ENCODE results near the gene MKS1. TPM values are rescaled to one million over a fixed set of nuclear protein-coding genes. Genes with fewer than 3 reads are reported as not detected.

MKS1 gene
- total RNA-seq, 1 experiment from 2014 or later: 23.9 TPM

DNA sequence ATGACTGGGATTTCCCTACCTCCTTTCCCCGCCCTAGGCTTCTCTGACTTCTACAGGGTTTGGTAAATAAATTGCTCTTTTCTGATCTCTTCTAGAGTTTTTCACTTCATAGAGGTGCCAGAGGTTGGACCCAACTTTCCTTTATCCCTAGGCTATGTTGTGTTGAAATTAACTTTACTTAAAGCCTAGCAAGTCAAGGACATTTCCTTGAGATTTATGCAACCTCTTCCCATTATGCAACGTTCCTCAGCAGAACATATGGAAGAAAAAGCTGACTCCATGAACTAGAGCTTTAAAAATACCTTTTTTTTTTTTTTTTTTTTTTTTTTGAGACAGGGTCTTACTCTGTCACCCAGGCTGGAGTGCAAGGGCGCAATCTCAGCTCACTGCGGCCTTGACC lies 46.2 kb upstream of the MKS1 start:
- H3K27ac ChIP-seq (ENCODE audit: low read length): no peak overlapping the region
- H3F3A ChIP-seq (ENCODE audit: low read length, unreplicated experiment): no peaks in the 10 kb centered on the region
- DNase-seq (no peak), ATAC-seq (no peak)
- no peak overlapping the region for H3K4me3 ChIP-seq (ENCODE audit: low read length)
- ChIA-PET CTCF (no interaction called here), POLR2A (ENCODE audit: unreplicated experiment) (no interaction called here)
- H3K9me2 ChIP-seq (replicated peaks; ENCODE audit: low read length): no peaks in the 10 kb centered on the region
- no peaks in the 10 kb centered on the region for H4K20me1 ChIP-seq (ENCODE audit: low read length)
- no peak overlapping the region for H3K4me2 ChIP-seq (ENCODE audit: low read length)
- intact Hi-C loops (cut with micrococcal nuclease): no loop called here
- peaks cover 80% of the 10 kb centered on the region for H3K27me3 ChIP-seq (ENCODE audit: low read length)
- H3K9ac ChIP-seq (ENCODE audit: low read length): no peak overlapping the region
- no TSS peak for BruUV-seq (replicated peaks)
- TF ChIP-seq EZH2 (IDR thresholded peaks at IDR 0.05; ENCODE audit: low read length, unreplicated experiment): no peak
- no peaks in the 10 kb centered on the region for H3K79me2 ChIP-seq (ENCODE audit: low read length)
- H3K36me3 ChIP-seq (ENCODE audit: low read depth, low read length): no peaks in the 10 kb centered on the region
- no peaks in the 10 kb centered on the region for H3K9me3 ChIP-seq (ENCODE audit: low read length)
- no peak overlapping the region for H2AFZ ChIP-seq (ENCODE audit: low read length)
- H3K4me1 ChIP-seq (ENCODE audit: insufficient read depth, low read length): no peaks in the 10 kb centered on the region

DNA sequence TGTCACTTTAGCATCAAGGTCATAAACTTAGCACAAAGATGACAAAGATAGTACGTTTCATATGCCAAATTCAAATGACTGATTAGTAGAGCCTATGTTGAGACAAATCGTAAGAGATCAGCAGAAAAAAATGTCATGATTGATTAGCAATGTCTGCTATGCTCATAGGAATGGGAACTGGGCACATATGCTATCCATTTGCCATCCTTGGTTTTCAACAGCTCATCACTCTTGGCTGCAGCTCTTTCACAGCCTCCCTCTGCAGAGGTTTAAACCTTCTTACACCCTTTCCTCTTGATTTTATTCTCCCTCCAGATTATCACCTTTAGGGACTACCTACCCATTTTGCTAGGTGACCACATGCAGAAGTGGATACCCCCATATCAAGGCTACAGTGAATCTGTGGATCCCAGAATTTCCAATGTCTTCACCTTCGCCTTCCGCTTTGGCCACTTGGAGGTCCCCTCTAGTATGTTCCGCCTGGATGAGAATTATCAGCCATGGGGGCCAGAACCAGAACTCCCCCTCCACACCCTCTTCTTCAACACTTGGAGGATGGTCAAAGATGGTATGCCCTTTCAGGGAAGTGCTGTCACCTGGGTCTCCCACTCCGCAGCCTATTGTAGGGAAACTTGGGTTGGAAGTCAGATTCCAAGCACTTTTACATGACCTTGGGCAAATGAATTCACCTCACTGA lies 45.5 kb upstream of the MKS1 start:
- Histone ChIP-seq H3K36me3 (ENCODE audit: low read depth, low read length) (no peaks in the 10 kb centered on the region), H3K9me3 (ENCODE audit: low read length) (no peaks in the 10 kb centered on the region), H3K27me3 (ENCODE audit: low read length) (peaks cover 85% of the 10 kb centered on the region), H3K4me3 (ENCODE audit: low read length) (no peak overlapping the region), H2AFZ (ENCODE audit: low read length) (no peak overlapping the region), H3K27ac (ENCODE audit: low read length) (no peak overlapping the region), H3K79me2 (ENCODE audit: low read length) (no peaks in the 10 kb centered on the region), H3F3A (ENCODE audit: low read length, unreplicated experiment) (no peaks in the 10 kb centered on the region), H3K9me2 (replicated peaks; ENCODE audit: low read length) (no peaks in the 10 kb centered on the region), H4K20me1 (ENCODE audit: low read length) (no peaks in the 10 kb centered on the region), H3K4me1 (ENCODE audit: insufficient read depth, low read length) (no peaks in the 10 kb centered on the region), H3K9ac (ENCODE audit: low read length) (no peak overlapping the region), H3K4me2 (ENCODE audit: low read length) (no peak overlapping the region)
- POLR2A ChIA-PET (ENCODE audit: unreplicated experiment): no interaction called here
- TF ChIP-seq EZH2phosphoT487 (IDR thresholded peaks at IDR 0.05; ENCODE audit: borderline replicate concordance, low read length) (no peak), CTCF (conservative IDR thresholded peaks at IDR 0.05; ENCODE audit: low read depth, low read length) (no peak), EZH2 (IDR thresholded peaks at IDR 0.05; ENCODE audit: low read length, unreplicated experiment) (no peak)
- intact Hi-C loops (cut with micrococcal nuclease): loop anchor here (5.0 kb wide), 1 partner anchor 183 kb away; no protein-coding TSS in a partner anchor
- ATAC-seq: no peak
- CTCF ChIA-PET: no interaction called here
- no peak for DNase-seq
- BruUV-seq (replicated peaks): no TSS peak

- ChIA-PET POLR2A (ENCODE audit: unreplicated experiment) (no interaction called here), CTCF (no interaction called here)
- H3K9me3 ChIP-seq (ENCODE audit: low read length): no peaks in the 10 kb centered on the region
- H3K9ac ChIP-seq (ENCODE audit: low read length): no peak overlapping the region
- intact Hi-C loops (cut with micrococcal nuclease): loop anchor here (5.0 kb wide), 1 partner anchor 184 kb away; no protein-coding TSS in a partner anchor
- no peak overlapping the region for H3K27ac ChIP-seq (ENCODE audit: low read length)
- no peaks in the 10 kb centered on the region for H3K9me2 ChIP-seq (replicated peaks; ENCODE audit: low read length)
- H3K4me1 ChIP-seq (ENCODE audit: insufficient read depth, low read length): no peaks in the 10 kb centered on the region
- no peak overlapping the region for H2AFZ ChIP-seq (ENCODE audit: low read length)
- no peaks in the 10 kb centered on the region for H3K79me2 ChIP-seq (ENCODE audit: low read length)
- no peaks in the 10 kb centered on the region for H4K20me1 ChIP-seq (ENCODE audit: low read length)
- ATAC-seq: no peak
- BruUV-seq (replicated peaks): no TSS peak
- no peak overlapping the region for H3K4me3 ChIP-seq (ENCODE audit: low read length)
- H3K4me2 ChIP-seq (ENCODE audit: low read length): no peak overlapping the region
- H3F3A ChIP-seq (ENCODE audit: low read length, unreplicated experiment): no peaks in the 10 kb centered on the region
- H3K27me3 ChIP-seq (ENCODE audit: low read length): peaks cover 92% of the 10 kb centered on the region
- no peak for DNase-seq
- no peak for TF ChIP-seq EZH2phosphoT487 (IDR thresholded peaks at IDR 0.05; ENCODE audit: borderline replicate concordance, low read length)
- no peak for TF ChIP-seq EZH2 (IDR thresholded peaks at IDR 0.05; ENCODE audit: low read length, unreplicated experiment)
- no peak for TF ChIP-seq CTCF (conservative IDR thresholded peaks at IDR 0.05; ENCODE audit: low read depth, low read length)
- no peaks in the 10 kb centered on the region for H3K36me3 ChIP-seq (ENCODE audit: low read depth, low read length)
Measured at GRCh38 chr17:58263773-58264172, 44.7 kb upstream of the MKS1 start.
